ENCODE measurements around the gene SLC9A5.

Gene SLC9A5

DNA sequence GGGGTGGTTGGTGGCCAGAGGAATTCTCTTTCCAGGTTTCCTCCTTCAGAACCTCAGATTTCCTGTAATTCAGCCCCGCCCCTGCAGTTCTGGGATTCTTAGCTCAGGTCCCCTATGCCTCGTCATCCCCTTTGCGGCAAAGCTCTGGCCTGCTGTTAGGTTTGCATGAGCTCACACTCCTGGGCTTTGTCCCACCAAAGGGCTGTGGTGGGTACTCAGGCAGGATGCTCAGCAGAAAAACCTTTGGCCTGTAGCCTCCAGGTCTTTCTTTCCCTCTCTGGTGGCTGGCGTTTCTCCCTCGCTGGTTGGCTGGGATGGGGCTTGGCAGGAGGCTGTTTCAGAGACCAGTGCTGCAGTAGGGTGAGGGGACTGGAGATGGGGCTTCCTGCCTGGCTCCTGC is 21.0 kb downstream of the SLC9A5 start:
- peak; percentile 39 to 43 for DNase-seq
- Histone ChIP-seq H2BK12ac (ENCODE audit: low read length) (no peak overlapping the region), H3K4me1 (ENCODE audit: control insufficient read depth in 1 of 2, insufficient read depth in 2 of 2, low read length in 2 of 2) (no peaks in the 10 kb centered on the region), H4K12ac (ENCODE audit: low read depth, low read length) (no peak overlapping the region), H2AFZ (ENCODE audit: insufficient read depth, low read length, poor library complexity) (no peak overlapping the region), H2BK5ac (ENCODE audit: low read depth, low read length, poor library complexity) (no peak overlapping the region), H2BK120ac (ENCODE audit: insufficient read depth, low read length, poor library complexity) (no peak overlapping the region), H3K79me1 (ENCODE audit: low read length) (no peaks in the 10 kb centered on the region), H3K23ac (ENCODE audit: low read length) (no peak overlapping the region), H4K91ac (ENCODE audit: low read depth, low read length) (no peak overlapping the region), H3K36me3 (ENCODE audit: control insufficient read depth in 1 of 2, insufficient read depth in 2 of 2, low read length in 2 of 2) (no peaks in the 10 kb centered on the region), H3K9me3 (ENCODE audit: insufficient read depth, low read depth, low read length) (no peaks in the 10 kb centered on the region), H3K4me3 (ENCODE audit: low read depth, low read length) (no peak overlapping the region), H3K18ac (ENCODE audit: low read length) (no peak overlapping the region), H3K4ac (ENCODE audit: low read depth, low read length) (no peak overlapping the region), H3K79me2 (ENCODE audit: control insufficient read depth, insufficient read depth, low read length, poor library complexity) (no peaks in the 10 kb centered on the region), H3K27me3 (ENCODE audit: insufficient read depth, low read length) (no peaks in the 10 kb centered on the region), H4K8ac (ENCODE audit: low read depth, low read length) (no peak overlapping the region), H3K14ac (ENCODE audit: low read length) (no peak overlapping the region), H2AK5ac (ENCODE audit: low read length) (no peak overlapping the region), H3K9ac (ENCODE audit: low read length) (no peak overlapping the region), H3K4me2 (ENCODE audit: low read length) (no peak overlapping the region), H3K27ac (ENCODE audit: low read depth, low read length) (no peak overlapping the region)
- WGBS (ENCODE audit: extremely low coverage, insufficient coverage, insufficient read length) = no CpG with 5 or more reads among the region's 5 CpGs

DNA sequence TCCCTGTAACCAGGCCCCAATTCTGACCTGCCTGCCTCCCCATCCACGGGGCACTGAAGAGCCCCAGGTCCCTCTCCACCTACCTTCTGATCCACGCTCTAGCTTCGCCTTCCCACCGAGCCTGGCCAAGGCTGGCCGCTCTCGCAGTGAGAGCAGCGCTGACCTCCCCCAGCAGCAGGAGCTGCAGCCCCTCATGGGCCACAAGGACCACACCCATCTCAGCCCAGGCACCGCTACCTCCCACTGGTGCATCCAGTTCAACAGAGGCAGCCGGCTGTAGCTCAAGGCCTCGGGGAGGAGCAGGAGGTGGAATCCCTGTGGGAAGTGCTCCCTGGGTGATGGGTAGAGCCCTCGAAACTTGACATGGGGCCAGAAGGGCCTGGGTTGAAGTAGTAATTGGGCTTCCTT is 22.2 kb downstream of the SLC9A5 start:
- no peak overlapping the region for H2AK5ac ChIP-seq (ENCODE audit: low read length)
- H3K79me1 ChIP-seq (ENCODE audit: low read length) = no peaks in the 10 kb centered on the region
- no peak overlapping the region for H3K9ac ChIP-seq (ENCODE audit: low read length)
- H3K9me3 ChIP-seq (ENCODE audit: insufficient read depth, low read depth, low read length) = no peaks in the 10 kb centered on the region
- H3K27ac ChIP-seq (ENCODE audit: low read depth, low read length) = no peak overlapping the region
- no peak overlapping the region for H2AFZ ChIP-seq (ENCODE audit: insufficient read depth, low read length, poor library complexity)
- H3K36me3 ChIP-seq (ENCODE audit: control insufficient read depth in 1 of 2, insufficient read depth in 2 of 2, low read length in 2 of 2) = no peaks in the 10 kb centered on the region
- H2BK12ac ChIP-seq (ENCODE audit: low read length) = no peak overlapping the region
- no peak overlapping the region for H3K23ac ChIP-seq (ENCODE audit: low read length)
- H3K4me1 ChIP-seq (ENCODE audit: control insufficient read depth in 1 of 2, insufficient read depth in 2 of 2, low read length in 2 of 2) = no peaks in the 10 kb centered on the region
- no peak overlapping the region for H3K4me2 ChIP-seq (ENCODE audit: low read length)
- no peak overlapping the region for H4K91ac ChIP-seq (ENCODE audit: low read depth, low read length)
- H2BK120ac ChIP-seq (ENCODE audit: insufficient read depth, low read length, poor library complexity) = no peak overlapping the region
- H3K18ac ChIP-seq (ENCODE audit: low read length) = no peak overlapping the region
- no peak for DNase-seq
- no peaks in the 10 kb centered on the region for H3K79me2 ChIP-seq (ENCODE audit: control insufficient read depth, insufficient read depth, low read length, poor library complexity)
- no peak overlapping the region for H3K14ac ChIP-seq (ENCODE audit: low read length)
- no peak overlapping the region for H2BK5ac ChIP-seq (ENCODE audit: low read depth, low read length, poor library complexity)
- H3K4ac ChIP-seq (ENCODE audit: low read depth, low read length) = no peak overlapping the region
- no CpG with 5 or more reads among the region's 11 CpGs for WGBS (ENCODE audit: extremely low coverage, insufficient coverage, insufficient read length)
- no peak overlapping the region for H4K12ac ChIP-seq (ENCODE audit: low read depth, low read length)
- H4K8ac ChIP-seq (ENCODE audit: low read depth, low read length) = no peak overlapping the region
- no peaks in the 10 kb centered on the region for H3K27me3 ChIP-seq (ENCODE audit: insufficient read depth, low read length)
- peak overlapping the region; percentile 25 for H3K4me3 ChIP-seq (ENCODE audit: low read depth, low read length)

- WGBS (ENCODE audit: extremely low coverage, insufficient coverage, insufficient read length) = no CpG with 5 or more reads among the region's 4 CpGs
- no peak for DNase-seq
- Histone ChIP-seq H3K27ac (ENCODE audit: low read depth, low read length) (no peak overlapping the region), H3K23ac (ENCODE audit: low read length) (no peak overlapping the region), H4K91ac (ENCODE audit: low read depth, low read length) (no peak overlapping the region), H2AFZ (ENCODE audit: insufficient read depth, low read length, poor library complexity) (no peak overlapping the region), H3K9ac (ENCODE audit: low read length) (no peak overlapping the region), H2BK5ac (ENCODE audit: low read depth, low read length, poor library complexity) (no peak overlapping the region), H4K8ac (ENCODE audit: low read depth, low read length) (no peak overlapping the region), H3K9me3 (ENCODE audit: insufficient read depth, low read depth, low read length) (no peaks in the 10 kb centered on the region), H3K27me3 (ENCODE audit: insufficient read depth, low read length) (no peaks in the 10 kb centered on the region), H3K79me1 (ENCODE audit: low read length) (no peaks in the 10 kb centered on the region), H3K79me2 (ENCODE audit: control insufficient read depth, insufficient read depth, low read length, poor library complexity) (no peaks in the 10 kb centered on the region), H3K14ac (ENCODE audit: low read length) (no peak overlapping the region), H2AK5ac (ENCODE audit: low read length) (no peak overlapping the region), H3K18ac (ENCODE audit: low read length) (no peak overlapping the region), H3K4me1 (ENCODE audit: control insufficient read depth in 1 of 2, insufficient read depth in 2 of 2, low read length in 2 of 2) (no peaks in the 10 kb centered on the region), H3K4me2 (ENCODE audit: low read length) (no peak overlapping the region), H3K4ac (ENCODE audit: low read depth, low read length) (no peak overlapping the region), H3K36me3 (ENCODE audit: control insufficient read depth in 1 of 2, insufficient read depth in 2 of 2, low read length in 2 of 2) (no peaks in the 10 kb centered on the region), H3K4me3 (ENCODE audit: low read depth, low read length) (no peak overlapping the region), H4K12ac (ENCODE audit: low read depth, low read length) (no peak overlapping the region), H2BK120ac (ENCODE audit: insufficient read depth, low read length, poor library complexity) (no peak overlapping the region), H2BK12ac (ENCODE audit: low read length) (no peak overlapping the region)
Observed at GRCh38 chr16:67271446-67271845, 22.7 kb downstream of the SLC9A5 start.

- Histone ChIP-seq H2AFZ (ENCODE audit: insufficient read depth, low read length, poor library complexity) (no peak overlapping the region), H3K79me1 (ENCODE audit: low read length) (peaks cover 6% of the 10 kb centered on the region), H3K23ac (ENCODE audit: low read length) (no peak overlapping the region), H3K79me2 (ENCODE audit: control insufficient read depth, insufficient read depth, low read length, poor library complexity) (no peaks in the 10 kb centered on the region), H3K18ac (ENCODE audit: low read length) (no peak overlapping the region), H3K27ac (ENCODE audit: low read depth, low read length) (no peak overlapping the region), H3K4ac (ENCODE audit: low read depth, low read length) (no peak overlapping the region), H3K4me1 (ENCODE audit: control insufficient read depth in 1 of 2, insufficient read depth in 2 of 2, low read length in 2 of 2) (peaks cover 9 to 16% of the 10 kb centered on the region in 2 experiments), H2BK5ac (ENCODE audit: low read depth, low read length, poor library complexity) (no peak overlapping the region), H2AK5ac (ENCODE audit: low read length) (no peak overlapping the region), H3K4me2 (ENCODE audit: low read length) (no peak overlapping the region), H3K9ac (ENCODE audit: low read length) (no peak overlapping the region), H3K27me3 (ENCODE audit: insufficient read depth, low read length) (peaks cover 4% of the 10 kb centered on the region), H2BK12ac (ENCODE audit: low read length) (no peak overlapping the region), H4K8ac (ENCODE audit: low read depth, low read length) (no peak overlapping the region), H3K4me3 (ENCODE audit: low read depth, low read length) (no peak overlapping the region), H3K14ac (ENCODE audit: low read length) (no peak overlapping the region), H3K9me3 (ENCODE audit: insufficient read depth, low read depth, low read length) (peaks cover 1% of the 10 kb centered on the region), H4K91ac (ENCODE audit: low read depth, low read length) (no peak overlapping the region), H4K12ac (ENCODE audit: low read depth, low read length) (no peak overlapping the region), H2BK120ac (ENCODE audit: insufficient read depth, low read length, poor library complexity) (no peak overlapping the region), H3K36me3 (ENCODE audit: control insufficient read depth in 1 of 2, insufficient read depth in 2 of 2, low read length in 2 of 2) (no peaks in the 10 kb centered on the region)
- WGBS (ENCODE audit: extremely low coverage, insufficient coverage, insufficient read length) = no CpG with 5 or more reads among the region's 2 CpGs
- no peak for DNase-seq
Observed at GRCh38 chr16:67275321-67275720, 26.5 kb downstream of the SLC9A5 start.
